HEK293T (cell line): ENCODE data around the gene SURF2.

Experiments
- CTBP1 ChIP-seq: fragments of 450-650 bp; IDR thresholded peaks from 2 replicates; pipeline ENCODE4 v1.6.1; 2016; ENCODE audit warnings: borderline replicate concordance
- FOXK2 ChIP-seq: fragments of 450-650 bp; IDR thresholded peaks from 2 replicates; pipeline ENCODE4 v1.6.1; 2016; ENCODE audit warnings: mild to moderate bottlenecking
- FOXM1 ChIP-seq: fragments of 450-650 bp; IDR thresholded peaks from 2 replicates; pipeline ENCODE4 v1.6.1; 2017; ENCODE audit warnings: mild to moderate bottlenecking, borderline replicate concordance
- SP1 ChIP-seq: fragments of 450-650 bp; IDR thresholded peaks from 2 replicates; pipeline ENCODE4 v1.6.1; 2017
- SUZ12 ChIP-seq: fragments of 450-650 bp; IDR thresholded peaks from 2 replicates; pipeline ENCODE4 v1.6.1; 2016; ENCODE audit warnings: mild to moderate bottlenecking
- TARDBP ChIP-seq: fragments of 450-650 bp; IDR thresholded peaks from 2 replicates; pipeline ENCODE4 v1.6.1; 2016

- TF ChIP-seq FOXK2 = no peak
- no peak for TF ChIP-seq FOXM1
- no peak for TF ChIP-seq CTBP1
- TF ChIP-seq SP1 = no peak
- no peak for TF ChIP-seq TARDBP
- no peak for TF ChIP-seq SUZ12
These were observed 13.6 kb downstream of the SURF2 start for GRCh38 chr9:133369933-133370332.
